HCT116 (cell line): ENCODE measurements around the gene LGALS7. TPM values are rescaled to one million over a fixed set of nuclear protein-coding genes. Genes with fewer than 3 reads are reported as not detected.
A peak's percentile ranks its signal among the peaks of the same experiment; 100 is the strongest.

Experiments used
- ATAC-seq: fragments of 200-7000 bp; cut with Tn5 transposase; 2 replicates; pipeline ENCODE4 v1.9.1; 2020; ENCODE audit warnings: mild to moderate bottlenecking, moderate library complexity
- BruUV-seq: library from RNA; stranded (reverse); fragments of 400-500 nt; replicated peaks from 2 replicates; lab custom pipeline; 2021; lab: Mats Ljungman, UMichigan
- CTCF ChIA-PET: fragments of 300-600 bp; sonication (Branson Sonifier 250); formaldehyde crosslinking; loops from one replicate; lab custom pipeline; 2021; ENCODE audit warnings: antibody characterized with exemption; lab: Charles Lee
- POLR2A ChIA-PET: fragments of 300-600, 350-600 bp; sonication (Branson Sonifier 250); formaldehyde crosslinking; loops from one replicate; lab custom pipeline; 2021; ENCODE audit warnings: antibody characterized with exemption; lab: Charles Lee
- RAD21 ChIA-PET, 2 experiments: fragments of 300-600 bp; sonication (Branson Sonifier 250); formaldehyde crosslinking; loops; one replicate each; lab custom pipeline; 2023; ENCODE audit warnings: low total read pairs in 2 of 2; ENCODE audit not compliant: uncharacterized antibody in 2 of 2, unreplicated experiment in 2 of 2, low non-redundant PET in 1 of 2; lab: Charles Lee
- DNase-seq: peaks from one replicate; pipeline ENCODE4 v3.0.0-alpha.2; 2010; ENCODE audit warnings: low read depth, low spot score
- H2AFZ ChIP-seq: fragments of 200-600 bp; shearing (Covaris generic), sonication (generic); 2 replicates; pipeline ENCODE4 v1.6.1; 2017; ENCODE audit warnings: low read depth, mixed run types, mixed read lengths, antibody characterized with exemption, low read length; ENCODE audit not compliant: poor library complexity, severe bottlenecking
- H3K27ac ChIP-seq: 2 replicates; pipeline ENCODE4 v1.5.1; 2012; ENCODE audit warnings: low read depth, low read length
- H3K27me3 ChIP-seq: fragments of 200-600 bp; sonication (generic); 2 replicates; pipeline ENCODE4 v1.6.1; 2016; ENCODE audit warnings: mixed run types, low read length, mixed read lengths; ENCODE audit not compliant: insufficient read depth
- H3K36me3 ChIP-seq, 2 experiments: fragments of 200-500 bp in 1 of 2; fragments of 200-600 bp in 1 of 2; sonication (Bioruptor generic) in 1 of 2; sonication (generic) in 1 of 2; 2 replicates each; pipeline versions ENCODE4 v1.5.1 to v1.6.1; 2014 to 2016; ENCODE audit warnings: low read length in 2 of 2, inconsistent platforms in 1 of 2, mixed read lengths in 1 of 2, mixed run types in 1 of 2; ENCODE audit not compliant: insufficient read depth in 2 of 2, control insufficient read depth in 1 of 2
- H3K4me1 ChIP-seq, 2 experiments: fragments of 200-600 bp in 1 of 2; sonication (generic) in 1 of 2; 2 replicates each; pipeline versions ENCODE4 v1.5.1 to v1.6.1; 2012 to 2017; ENCODE audit warnings: low read length in 2 of 2, inconsistent platforms in 1 of 2, mild to moderate bottlenecking in 1 of 2, mixed read lengths in 1 of 2, mixed run types in 1 of 2, moderate library complexity in 1 of 2; ENCODE audit not compliant: insufficient read depth in 2 of 2, control insufficient read depth in 1 of 2
- H3K4me2 ChIP-seq: fragments of 200-600 bp; sonication (generic); 2 replicates; pipeline ENCODE4 v1.6.1; 2017; ENCODE audit warnings: mixed run types, low read length, mixed read lengths
- H3K4me3 ChIP-seq, 2 experiments: fragments of 200-600 bp in 1 of 2; sonication (generic) in 1 of 2; replicated peaks in 1 of 2; 2 replicates each; pipeline ENCODE4 v1.5.1; 2011 to 2016; ENCODE audit warnings: low read length in 2 of 2, control low read depth in 1 of 2, low read depth in 1 of 2, mild to moderate bottlenecking in 1 of 2, mixed read lengths in 1 of 2, mixed run types in 1 of 2
- H3K79me2 ChIP-seq: fragments of 200-600 bp; sonication (generic); 2 replicates; pipeline ENCODE4 v1.6.1; 2017; ENCODE audit warnings: mild to moderate bottlenecking, mixed run types, low read length, moderate library complexity, mixed read lengths; ENCODE audit not compliant: insufficient read depth
- H3K9ac ChIP-seq: fragments of 200-600 bp; sonication (generic); 2 replicates; pipeline ENCODE4 v1.6.1; 2016; ENCODE audit warnings: low read length, mixed read lengths
- H3K9me2 ChIP-seq: fragments of 200-600 bp; sonication (generic), shearing (Covaris generic); 2 replicates; pipeline ENCODE4 v1.6.1; 2017; ENCODE audit warnings: mixed run types, mild to moderate bottlenecking, moderate library complexity; ENCODE audit not compliant: insufficient read depth
- H3K9me3 ChIP-seq, 2 experiments: fragments of 200-500 bp in 1 of 2; fragments of 200-600 bp in 1 of 2; sonication (Bioruptor generic) in 1 of 2; sonication (generic) in 1 of 2; 2 replicates each; pipeline ENCODE4 v1.6.1; 2014 to 2017; ENCODE audit warnings: low read length in 2 of 2, mixed read lengths in 2 of 2, inconsistent platforms in 1 of 2, low read depth in 1 of 2, mild to moderate bottlenecking in 1 of 2, mixed run types in 1 of 2, moderate library complexity in 1 of 2; ENCODE audit not compliant: control insufficient read depth in 1 of 2, insufficient read depth in 1 of 2
- H4K20me1 ChIP-seq: fragments of 200-600 bp; sonication (generic), shearing (Covaris generic); 2 replicates; pipeline ENCODE4 v1.6.1; 2017; ENCODE audit warnings: mixed run types, mild to moderate bottlenecking, moderate library complexity; ENCODE audit not compliant: insufficient read depth
- CBX3 ChIP-seq: IDR thresholded peaks from 2 replicates; pipeline ENCODE4 v1.6.1; 2012; ENCODE audit warnings: low read depth
- CEBPB ChIP-seq: IDR thresholded peaks from 2 replicates; pipeline ENCODE4 v1.6.1; 2012; ENCODE audit warnings: low read depth
- EZH2phosphoT487 ChIP-seq: fragments of 200-600 bp; IDR thresholded peaks from 2 replicates; pipeline ENCODE4 v1.6.1; 2018; ENCODE audit warnings: antibody characterized with exemption, borderline replicate concordance
- POLR2AphosphoS5 ChIP-seq: IDR thresholded peaks from 2 replicates; pipeline ENCODE4 v1.6.1; 2011; ENCODE audit warnings: mild to moderate bottlenecking, low read depth, low read length, moderate library complexity
- RAD21 ChIP-seq: IDR thresholded peaks from 2 replicates; pipeline ENCODE4 v1.6.1; 2012; ENCODE audit warnings: low read depth, mild to moderate bottlenecking
- SIN3A ChIP-seq: IDR thresholded peaks from 2 replicates; pipeline ENCODE4 v1.6.1; 2012; ENCODE audit warnings: low read depth
- intact Hi-C: fragments of 100-400 bp; cut with micrococcal nuclease; formaldehyde crosslinking; loops from 2 replicates; pipeline ENCODE4 v1.10.0; 2022
- total RNA-seq: library from RNA; stranded (reverse); gene quantifications from one replicate; pipeline ENCODE4 v1.2.1, GENCODE V29; 2021; ENCODE audit not compliant: unreplicated experiment
- TF ChIP-seq, protein P1 (sequence below), 3 experiments: fragments of 200-600 bp in 1 of 3; sonication (generic) in 1 of 3; IDR thresholded peaks in 2 of 3; conservative IDR thresholded peaks in 1 of 3; 2 replicates each; pipeline ENCODE4 v1.5.1; 2012 to 2017; ENCODE audit warnings: low read depth in 2 of 3, low read length in 2 of 3, antibody characterized with exemption in 1 of 3, borderline replicate concordance in 1 of 3, control low read depth in 1 of 3, mild to moderate bottlenecking in 1 of 3, mixed read lengths in 1 of 3, mixed run types in 1 of 3, moderate library complexity in 1 of 3; ENCODE audit not compliant: insufficient read depth in 1 of 3

Gene LGALS7
- total RNA-seq, 1 experiment from 2014 or later = not detected

DNA sequence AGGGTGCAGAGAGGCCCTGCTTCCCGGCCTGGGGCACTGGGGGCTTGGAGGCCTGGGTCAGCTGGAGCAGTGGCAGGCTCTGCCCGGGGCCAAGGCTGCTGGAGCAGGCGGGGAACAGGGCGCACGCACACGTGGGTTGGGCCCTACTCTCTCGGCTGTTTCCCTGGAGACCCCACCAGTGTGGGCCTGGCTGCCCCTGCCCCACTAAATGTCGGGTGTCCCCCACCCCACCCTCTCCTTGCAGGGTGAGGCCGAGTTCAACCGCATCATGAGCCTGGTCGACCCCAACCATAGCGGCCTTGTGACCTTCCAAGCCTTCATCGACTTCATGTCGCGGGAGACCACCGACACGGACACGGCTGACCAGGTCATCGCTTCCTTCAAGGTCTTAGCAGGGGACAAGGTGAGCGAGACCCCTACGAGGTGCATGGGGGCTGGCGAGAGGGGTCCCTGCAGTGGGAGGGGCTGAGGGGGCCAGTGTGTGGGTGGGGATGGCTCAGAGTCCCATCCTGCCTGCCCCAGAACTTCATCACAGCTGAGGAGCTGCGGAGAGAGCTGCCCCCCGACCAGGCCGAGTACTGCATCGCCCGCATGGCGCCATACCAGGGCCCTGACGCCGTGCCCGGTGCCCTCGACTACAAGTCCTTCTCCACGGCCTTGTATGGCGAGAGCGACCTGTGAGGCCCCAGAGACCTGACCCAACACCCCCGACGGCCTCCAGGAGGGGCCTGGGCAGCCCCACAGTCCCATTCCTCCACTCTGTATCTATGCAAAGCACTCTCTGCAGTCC, 44.4 kb downstream of the LGALS7 start:
- Histone ChIP-seq H3K9me2 (no peaks in the 10 kb centered on the region), H3K9me3 (no peaks in the 10 kb centered on the region), H4K20me1 (0 out of 2 replicates have a peak, but pooled peaks cover 3% of the 10 kb centered on the region), H3K4me3 (no peak overlapping the region), H3K4me1 (peaks cover 9 to 32% of the 10 kb centered on the region in 2 experiments; a peak in 3 of 4 replicates), H3K27ac (no peak overlapping the region), H3K79me2 (no peaks in the 10 kb centered on the region; the same call in 1 of the 2 replicates), H3K9ac (no peak overlapping the region), H3K36me3 (peaks cover 15 to 58% of the 10 kb centered on the region in 2 experiments; a peak in 3 of 4 replicates), H2AFZ (no peak overlapping the region), H3K27me3 (no peaks in the 10 kb centered on the region), H3K4me2 (no peak overlapping the region)
- TF ChIP-seq EZH2phosphoT487 (no peak), SIN3A (no peak), POLR2AphosphoS5 (no peak), CEBPB (no peak), CBX3 (no peak), RAD21 (no peak)
- TF ChIP-seq, protein P1, sequence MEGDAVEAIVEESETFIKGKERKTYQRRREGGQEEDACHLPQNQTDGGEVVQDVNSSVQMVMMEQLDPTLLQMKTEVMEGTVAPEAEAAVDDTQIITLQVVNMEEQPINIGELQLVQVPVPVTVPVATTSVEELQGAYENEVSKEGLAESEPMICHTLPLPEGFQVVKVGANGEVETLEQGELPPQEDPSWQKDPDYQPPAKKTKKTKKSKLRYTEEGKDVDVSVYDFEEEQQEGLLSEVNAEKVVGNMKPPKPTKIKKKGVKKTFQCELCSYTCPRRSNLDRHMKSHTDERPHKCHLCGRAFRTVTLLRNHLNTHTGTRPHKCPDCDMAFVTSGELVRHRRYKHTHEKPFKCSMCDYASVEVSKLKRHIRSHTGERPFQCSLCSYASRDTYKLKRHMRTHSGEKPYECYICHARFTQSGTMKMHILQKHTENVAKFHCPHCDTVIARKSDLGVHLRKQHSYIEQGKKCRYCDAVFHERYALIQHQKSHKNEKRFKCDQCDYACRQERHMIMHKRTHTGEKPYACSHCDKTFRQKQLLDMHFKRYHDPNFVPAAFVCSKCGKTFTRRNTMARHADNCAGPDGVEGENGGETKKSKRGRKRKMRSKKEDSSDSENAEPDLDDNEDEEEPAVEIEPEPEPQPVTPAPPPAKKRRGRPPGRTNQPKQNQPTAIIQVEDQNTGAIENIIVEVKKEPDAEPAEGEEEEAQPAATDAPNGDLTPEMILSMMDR (IDR thresholded peaks at IDR 0.05 in 2 of 3, conservative IDR thresholded peaks at IDR 0.05 in 1 of 3; ENCODE audit: borderline replicate concordance in 1 of 3, insufficient read depth in 1 of 3, low read depth in 2 of 3, low read length in 2 of 3) = no peak
- ATAC-seq (0 out of 2 replicates have a peak, but pooled peaks have one; percentile 1), DNase-seq (no peak)
- BruUV-seq = no TSS peak
- RAD21 ChIA-PET = no interaction called here
- intact Hi-C loops = no loop called here
- CTCF ChIA-PET = interaction anchor here (1.1 kb wide), 1 partner anchor 202 kb away, joined by 4 read pairs; the partner anchor contains the start of genes MRPS12 and SARS2
- POLR2A ChIA-PET = interaction anchor here (0.6 kb wide), 1 partner anchor 326 kb away, joined by 3 read pairs; no protein-coding TSS in a partner anchor
